Fibroblast of lung (primary cell): ENCODE measurements around the gene KRTDAP.

ENCODE experiments used
- EZH2 ChIP-seq: IDR thresholded peaks from 2 replicates; pipeline ENCODE4 v1.5.1; 2012; ENCODE audit warnings: low read length, control low read depth, mild to moderate bottlenecking; ENCODE audit errors: missing control alignments
- TF ChIP-seq, protein P1 (sequence below), 2 donors: IDR thresholded peaks in 1 of 2; conservative IDR thresholded peaks in 1 of 2; 1 replicate in 1 of 2; 2 replicates in 1 of 2; pipeline ENCODE4 v1.5.1; 2011 to 2012; ENCODE audit warnings: low read length in 2 of 2, control low read depth in 1 of 2, inconsistent platforms in 1 of 2, low read depth in 1 of 2, mild to moderate bottlenecking in 1 of 2

DNA sequence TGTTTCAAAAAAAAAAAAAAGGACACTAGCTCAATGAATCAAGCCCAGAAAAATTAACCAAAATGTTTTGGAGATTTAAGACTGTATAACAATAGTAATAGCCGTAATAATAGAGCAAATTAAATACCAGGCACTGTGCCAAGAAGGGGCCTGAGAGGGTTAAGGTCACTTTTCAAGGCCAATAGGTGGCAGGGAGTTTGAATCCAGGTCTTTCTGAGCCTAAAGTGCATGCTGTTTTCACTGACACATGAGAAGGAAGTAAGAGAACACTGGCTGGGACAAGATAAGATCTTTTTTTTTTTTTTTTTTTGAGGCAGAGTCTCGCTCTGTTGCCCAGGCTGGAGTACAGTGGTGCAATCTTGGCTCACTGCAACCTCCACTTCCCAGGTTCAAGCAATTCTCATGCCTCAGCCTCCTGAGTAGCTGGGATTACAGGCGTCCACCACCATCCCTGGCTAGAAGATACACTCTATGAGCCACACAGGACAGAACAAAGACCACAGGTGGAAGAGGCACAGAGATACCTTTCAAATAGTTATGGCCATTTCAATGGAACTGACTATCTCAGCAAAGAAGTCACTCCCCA lies 34.6 kb downstream of the KRTDAP start:
- TF ChIP-seq, protein P1, sequence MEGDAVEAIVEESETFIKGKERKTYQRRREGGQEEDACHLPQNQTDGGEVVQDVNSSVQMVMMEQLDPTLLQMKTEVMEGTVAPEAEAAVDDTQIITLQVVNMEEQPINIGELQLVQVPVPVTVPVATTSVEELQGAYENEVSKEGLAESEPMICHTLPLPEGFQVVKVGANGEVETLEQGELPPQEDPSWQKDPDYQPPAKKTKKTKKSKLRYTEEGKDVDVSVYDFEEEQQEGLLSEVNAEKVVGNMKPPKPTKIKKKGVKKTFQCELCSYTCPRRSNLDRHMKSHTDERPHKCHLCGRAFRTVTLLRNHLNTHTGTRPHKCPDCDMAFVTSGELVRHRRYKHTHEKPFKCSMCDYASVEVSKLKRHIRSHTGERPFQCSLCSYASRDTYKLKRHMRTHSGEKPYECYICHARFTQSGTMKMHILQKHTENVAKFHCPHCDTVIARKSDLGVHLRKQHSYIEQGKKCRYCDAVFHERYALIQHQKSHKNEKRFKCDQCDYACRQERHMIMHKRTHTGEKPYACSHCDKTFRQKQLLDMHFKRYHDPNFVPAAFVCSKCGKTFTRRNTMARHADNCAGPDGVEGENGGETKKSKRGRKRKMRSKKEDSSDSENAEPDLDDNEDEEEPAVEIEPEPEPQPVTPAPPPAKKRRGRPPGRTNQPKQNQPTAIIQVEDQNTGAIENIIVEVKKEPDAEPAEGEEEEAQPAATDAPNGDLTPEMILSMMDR (conservative IDR thresholded peaks at IDR 0.05 in 1 of 2, IDR thresholded peaks at IDR 0.05 in 1 of 2; ENCODE audit: low read depth in 1 of 2, low read length in 2 of 2), result no peak
- TF ChIP-seq EZH2, result no peak
